HAP-1 (cell line): Measurements from ENCODE around the gene ANO9.
"Not testable (repeated sequence)": the region's sequence is repeated elsewhere in the genome, so short reads cannot be mapped to it uniquely, and the experiment has no call there.

ENCODE experiments used
- DNase-seq, 2 experiments: peaks; one replicate each; pipeline ENCODE4 v3.0.0-alpha.2; 2016 to 2020; ENCODE audit warnings: low spot score in 2 of 2
- H3K27me3 ChIP-seq: fragments of 250-450 bp; sonication (Bioruptor Pico); 2 replicates; pipeline ENCODE4 v1.5.1; 2020; ENCODE audit warnings: low read depth, mild to moderate bottlenecking, moderate library complexity
- H3K36me3 ChIP-seq: fragments of 250-450 bp; sonication (Bioruptor Pico); replicated peaks from 2 replicates; pipeline ENCODE4 v1.5.1; 2020; ENCODE audit warnings: mild to moderate bottlenecking
- H3K4me1 ChIP-seq: fragments of 250-450 bp; sonication (Bioruptor Pico); 2 replicates; pipeline ENCODE4 v1.5.1; 2020; ENCODE audit warnings: mild to moderate bottlenecking
- H3K4me3 ChIP-seq: fragments of 250-450 bp; sonication (Bioruptor Pico); 2 replicates; pipeline ENCODE4 v1.5.1; 2020; ENCODE audit warnings: mild to moderate bottlenecking, moderate library complexity
- H3K9me3 ChIP-seq: fragments of 250-450 bp; sonication (Bioruptor Pico); 2 replicates; pipeline ENCODE4 v1.5.1; 2020; ENCODE audit warnings: mild to moderate bottlenecking, moderate library complexity
- in situ Hi-C: fragments of 300-500 bp; cut with MboI; formaldehyde crosslinking; loops from 3 replicates; pipeline ENCODE4 v1.14.3; 2020; ENCODE audit warnings: low sequenced_read_pairs, inconsistent platforms, mixed read lengths

The ANO9 gene

GRCh38 chr11:406796-407650, 34.8 kb downstream of the ANO9 start:
- peak overlapping the region; percentile 41 for H3K4me3 ChIP-seq

GRCh38 chr11:405954-406795, 35.6 kb downstream of the ANO9 start:
- H3K36me3 ChIP-seq = no peaks in the 10 kb centered on the region
- H3K9me3 ChIP-seq = no peaks in the 10 kb centered on the region
- H3K4me1 ChIP-seq = no peaks in the 10 kb centered on the region; the same call in 1 of the 2 replicates
- peak overlapping the region; percentile 41 for H3K4me3 ChIP-seq
- no peaks in the 10 kb centered on the region for H3K27me3 ChIP-seq
- in situ Hi-C loops = no loop called here
- no peak for DNase-seq

More at GRCh38 chr11:406796-407650, 34.8 kb downstream of the ANO9 start:
- H3K4me1 ChIP-seq = no peaks in the 10 kb centered on the region; the same call in 1 of the 2 replicates
- H3K9me3 ChIP-seq = no peaks in the 10 kb centered on the region
- in situ Hi-C loops = no loop called here
- H3K27me3 ChIP-seq = no peaks in the 10 kb centered on the region
- H3K36me3 ChIP-seq = no peaks in the 10 kb centered on the region
- DNase-seq = peak; percentile 79 to 92

- in situ Hi-C loops = no loop called here
- no peaks in the 10 kb centered on the region; the same call in 1 of the 2 replicates for H3K4me1 ChIP-seq
These were observed 36.4 kb downstream of the ANO9 start for GRCh38 chr11:405323-405953.

GRCh38 chr11:404551-405264, 37.1 kb downstream of the ANO9 start:
- Histone ChIP-seq H3K27me3 (no peaks in the 10 kb centered on the region), H3K4me3 (no peak overlapping the region), H3K9me3 (no peaks in the 10 kb centered on the region), H3K36me3 (no peaks in the 10 kb centered on the region), H3K4me1 (no peaks in the 10 kb centered on the region; the same call in 1 of the 2 replicates)
- in situ Hi-C loops = no loop called here
- no peak for DNase-seq

More at GRCh38 chr11:405323-405953, 36.4 kb downstream of the ANO9 start:
- Histone ChIP-seq H3K4me3 (no peak overlapping the region), H3K36me3 (no peaks in the 10 kb centered on the region), H3K9me3 (no peaks in the 10 kb centered on the region), H3K27me3 (no peaks in the 10 kb centered on the region)
- no peak for DNase-seq

GRCh38 chr11:403761-404431, 37.9 kb downstream of the ANO9 start:
- no peak overlapping the region for H3K4me3 ChIP-seq
- in situ Hi-C loops = no loop called here
- no peaks in the 10 kb centered on the region for H3K36me3 ChIP-seq
- DNase-seq = no peak
- H3K4me1 ChIP-seq = no peaks in the 10 kb centered on the region; the same call in 1 of the 2 replicates
- H3K27me3 ChIP-seq = no peaks in the 10 kb centered on the region
- H3K9me3 ChIP-seq = no peaks in the 10 kb centered on the region

GRCh38 chr11:403021-403760, 38.6 kb downstream of the ANO9 start:
- H3K9me3 ChIP-seq = no peaks in the 10 kb centered on the region
- DNase-seq = no peak
- no peaks in the 10 kb centered on the region for H3K27me3 ChIP-seq
- H3K4me1 ChIP-seq = no peaks in the 10 kb centered on the region; the same call in 1 of the 2 replicates
- H3K36me3 ChIP-seq = no peaks in the 10 kb centered on the region
- in situ Hi-C loops = no loop called here
- no peak overlapping the region for H3K4me3 ChIP-seq

- H3K4me3 ChIP-seq, in situ Hi-C loops, DNase-seq, H3K9me3 ChIP-seq, H3K27me3 ChIP-seq, H3K4me1 ChIP-seq, H3K36me3 ChIP-seq: not testable (repeated sequence)
These were observed 40.6 kb downstream of the ANO9 start for GRCh38 chr11:401196-401595.

GRCh38 chr11:400241-400689, 41.5 kb downstream of the ANO9 start:
- Histone ChIP-seq H3K36me3 (no peaks in the 10 kb centered on the region), H3K27me3 (no peaks in the 10 kb centered on the region), H3K9me3 (no peaks in the 10 kb centered on the region), H3K4me1 (no peaks in the 10 kb centered on the region), H3K4me3 (no peak overlapping the region)
- in situ Hi-C loops = no loop called here
- no peak for DNase-seq

GRCh38 chr11:399731-400211, 42.0 kb downstream of the ANO9 start:
- Histone ChIP-seq H3K9me3 (no peaks in the 10 kb centered on the region), H3K36me3 (no peaks in the 10 kb centered on the region), H3K27me3 (no peaks in the 10 kb centered on the region), H3K4me1 (no peaks in the 10 kb centered on the region), H3K4me3 (no peak overlapping the region)
- in situ Hi-C loops = no loop called here
- DNase-seq = no peak

- H3K36me3 ChIP-seq = no peaks in the 10 kb centered on the region
- no peak for DNase-seq
- H3K4me1 ChIP-seq = no peaks in the 10 kb centered on the region
- H3K9me3 ChIP-seq = no peaks in the 10 kb centered on the region
- in situ Hi-C loops = no loop called here
- no peaks in the 10 kb centered on the region for H3K27me3 ChIP-seq
- no peak overlapping the region for H3K4me3 ChIP-seq
These were observed 43.0 kb downstream of the ANO9 start for GRCh38 chr11:398826-399225.

- Histone ChIP-seq H3K9me3 (no peaks in the 10 kb centered on the region), H3K4me3 (peak overlapping the region; percentile 15), H3K27me3 (no peaks in the 10 kb centered on the region), H3K4me1 (no peaks in the 10 kb centered on the region), H3K36me3 (no peaks in the 10 kb centered on the region)
- in situ Hi-C loops = no loop called here
- peak; percentile 54 to 85 for DNase-seq
These were observed 44.8 kb downstream of the ANO9 start for GRCh38 chr11:396948-397548.

GRCh38 chr11:396511-396947, 45.3 kb downstream of the ANO9 start:
- no peaks in the 10 kb centered on the region for H3K27me3 ChIP-seq
- in situ Hi-C loops = no loop called here
- H3K36me3 ChIP-seq = no peaks in the 10 kb centered on the region
- no peaks in the 10 kb centered on the region for H3K9me3 ChIP-seq
- no peak overlapping the region for H3K4me3 ChIP-seq
- DNase-seq = no peak
- H3K4me1 ChIP-seq = no peaks in the 10 kb centered on the region
